T-helper 1 cell treated with Interleukin-12 subunit alpha and Interleukin-12 subunit beta and Interleukin-4 antibody, amounts not matched to agents 30 μg/mL and 1 μg/mL, for 36 hours (primary cell): ENCODE data around the gene TMEM132D.

Experiments
- H3K27ac Mint-ChIP-seq: one replicate; pipeline ENCODE4 v1.8.0; 2021; ENCODE audit warnings: mild to moderate bottlenecking, mixed read lengths
- H3K27me3 Mint-ChIP-seq: one replicate; pipeline ENCODE4 v1.8.0; 2021; ENCODE audit warnings: low read depth, mixed read lengths
- H3K36me3 Mint-ChIP-seq: one replicate; pipeline ENCODE4 v1.8.0; 2021; ENCODE audit warnings: low read depth, mixed read lengths
- H3K4me1 Mint-ChIP-seq: one replicate; pipeline ENCODE4 v1.8.0; 2021; ENCODE audit warnings: low read depth, mixed read lengths
- H3K4me3 Mint-ChIP-seq: one replicate; pipeline ENCODE4 v1.8.0; 2021; ENCODE audit warnings: mild to moderate bottlenecking, moderate library complexity, mixed read lengths
- H3K9me3 Mint-ChIP-seq: one replicate; pipeline ENCODE4 v1.8.0; 2021; ENCODE audit warnings: mixed read lengths

The TMEM132D gene

GRCh38 chr12:129696926-129697325 is 206.9 kb downstream of the TMEM132D start:
- Mint-ChIP-seq H3K36me3 (no peaks in the 10 kb centered on the region), H3K27me3 (no peaks in the 10 kb centered on the region), H3K4me1 (no peaks in the 10 kb centered on the region), H3K9me3 (peaks cover 25% of the 10 kb centered on the region), H3K27ac (no peak overlapping the region), H3K4me3 (no peak overlapping the region)

- H3K36me3 Mint-ChIP-seq: no peaks in the 10 kb centered on the region
- H3K4me1 Mint-ChIP-seq: no peaks in the 10 kb centered on the region
- H3K27ac Mint-ChIP-seq: no peak overlapping the region
- no peak overlapping the region for H3K4me3 Mint-ChIP-seq
- peaks cover 25% of the 10 kb centered on the region for H3K9me3 Mint-ChIP-seq
- H3K27me3 Mint-ChIP-seq: no peaks in the 10 kb centered on the region
Measured at GRCh38 chr12:129696405-129696804, 207.4 kb downstream of the TMEM132D start.

GRCh38 chr12:129693731-129694130 is 210.1 kb downstream of the TMEM132D start:
- H3K4me3 Mint-ChIP-seq: no peak overlapping the region
- H3K9me3 Mint-ChIP-seq: peaks cover 17% of the 10 kb centered on the region
- H3K27me3 Mint-ChIP-seq: no peaks in the 10 kb centered on the region

GRCh38 chr12:129687731-129688130 is 216.1 kb downstream of the TMEM132D start:
- Mint-ChIP-seq H3K4me1 (no peaks in the 10 kb centered on the region), H3K4me3 (no peak overlapping the region), H3K36me3 (no peaks in the 10 kb centered on the region), H3K9me3 (peaks cover 10% of the 10 kb centered on the region), H3K27ac (no peak overlapping the region), H3K27me3 (no peaks in the 10 kb centered on the region)

More at GRCh38 chr12:129693731-129694130, 210.1 kb downstream of the TMEM132D start:
- Mint-ChIP-seq H3K4me1 (no peaks in the 10 kb centered on the region), H3K36me3 (no peaks in the 10 kb centered on the region), H3K27ac (no peak overlapping the region)

DNA sequence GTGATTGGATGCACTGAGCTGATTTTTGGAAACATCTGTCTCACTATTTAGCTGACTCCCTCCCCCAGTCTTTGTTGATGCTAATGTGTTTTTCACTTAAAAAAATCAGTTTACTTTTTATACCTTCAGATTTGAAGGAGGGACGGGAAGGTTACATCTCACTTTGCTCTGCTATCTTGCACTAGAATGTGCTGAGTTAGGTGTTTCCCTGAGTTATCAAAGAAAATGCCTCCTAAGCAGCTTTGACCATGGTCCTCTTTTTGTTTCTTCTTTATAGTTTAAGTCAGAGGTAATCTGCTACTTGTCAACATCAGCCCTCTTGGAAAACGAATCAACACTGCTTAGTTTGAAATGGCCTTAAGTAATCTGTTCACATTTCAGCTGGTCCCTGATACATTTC is 222.0 kb downstream of the TMEM132D start:
- no peak overlapping the region for H3K27ac Mint-ChIP-seq
- no peak overlapping the region for H3K4me3 Mint-ChIP-seq
- peaks cover 31% of the 10 kb centered on the region for H3K9me3 Mint-ChIP-seq
- H3K36me3 Mint-ChIP-seq: no peaks in the 10 kb centered on the region
- H3K4me1 Mint-ChIP-seq: no peaks in the 10 kb centered on the region
- H3K27me3 Mint-ChIP-seq: no peaks in the 10 kb centered on the region

- Mint-ChIP-seq H3K27me3 (no peaks in the 10 kb centered on the region), H3K4me3 (no peak overlapping the region), H3K4me1 (no peaks in the 10 kb centered on the region), H3K9me3 (peaks cover 31% of the 10 kb centered on the region), H3K27ac (no peak overlapping the region), H3K36me3 (no peaks in the 10 kb centered on the region)
Measured at GRCh38 chr12:129681151-129681550, 222.7 kb downstream of the TMEM132D start.

DNA sequence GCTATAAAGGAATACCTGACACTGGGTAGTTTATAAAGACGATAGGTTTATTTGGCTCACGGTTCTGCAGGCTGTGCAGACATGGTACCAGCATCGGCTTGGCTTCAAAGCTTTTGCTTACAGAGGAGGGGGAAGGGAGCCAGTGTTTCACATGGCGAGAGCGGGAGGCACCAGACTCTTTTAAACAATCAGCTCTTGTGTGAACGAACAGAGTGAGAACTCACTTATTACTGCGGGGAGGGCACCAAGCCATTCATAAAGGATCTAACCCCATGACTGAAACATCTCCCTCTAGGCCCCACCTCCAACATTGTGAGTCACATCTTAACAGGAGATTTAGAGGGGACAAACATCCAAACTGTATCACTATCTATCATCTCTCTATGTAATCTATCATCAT is 227.4 kb downstream of the TMEM132D start:
- peaks cover 24% of the 10 kb centered on the region for H3K9me3 Mint-ChIP-seq
- H3K27me3 Mint-ChIP-seq: no peaks in the 10 kb centered on the region
- H3K36me3 Mint-ChIP-seq: no peaks in the 10 kb centered on the region
- H3K4me1 Mint-ChIP-seq: no peaks in the 10 kb centered on the region
- no peak overlapping the region for H3K27ac Mint-ChIP-seq
- H3K4me3 Mint-ChIP-seq: no peak overlapping the region

DNA sequence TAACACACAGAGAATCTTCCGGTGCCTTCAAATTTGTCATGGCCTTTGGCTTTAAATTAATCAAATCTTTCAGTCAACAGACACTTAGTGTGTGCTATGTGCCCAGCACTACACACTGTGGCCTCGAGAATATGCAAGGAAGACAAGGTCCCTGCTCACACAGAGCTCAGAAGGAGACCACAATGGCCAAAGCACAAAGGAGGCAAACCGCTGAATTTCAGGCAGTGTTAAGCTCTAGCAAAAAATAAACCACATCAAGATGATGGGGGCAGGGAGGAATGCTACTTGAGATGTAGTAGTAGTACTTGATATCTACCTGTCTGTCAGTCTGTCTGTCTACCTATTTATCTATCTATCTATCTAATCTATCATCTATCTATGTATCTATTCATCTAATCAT is 227.9 kb downstream of the TMEM132D start:
- H3K4me1 Mint-ChIP-seq: no peaks in the 10 kb centered on the region
- H3K27me3 Mint-ChIP-seq: no peaks in the 10 kb centered on the region
- H3K9me3 Mint-ChIP-seq: peaks cover 26% of the 10 kb centered on the region

DNA sequence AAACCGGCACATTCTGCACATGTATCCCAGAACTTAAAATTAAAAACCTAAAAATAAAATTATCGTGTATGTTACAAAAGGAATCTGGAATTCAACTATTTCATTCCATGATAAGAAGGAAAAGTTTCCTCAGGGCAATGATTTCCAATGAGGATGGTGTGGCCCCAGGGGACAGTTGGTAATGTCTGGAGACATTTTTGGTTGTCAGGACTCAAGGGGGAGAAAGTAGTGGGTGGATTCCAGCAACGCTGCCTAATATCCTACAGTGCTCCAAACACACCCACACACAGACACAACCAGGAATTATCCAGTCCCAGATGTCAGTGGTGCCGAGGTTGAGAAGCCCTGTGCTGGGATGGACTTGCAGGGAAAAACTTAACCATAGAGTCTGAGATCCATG is 228.3 kb downstream of the TMEM132D start:
- no peak overlapping the region for H3K27ac Mint-ChIP-seq
- no peaks in the 10 kb centered on the region for H3K36me3 Mint-ChIP-seq
- no peaks in the 10 kb centered on the region for H3K27me3 Mint-ChIP-seq
- H3K9me3 Mint-ChIP-seq: peaks cover 29% of the 10 kb centered on the region
- no peak overlapping the region for H3K4me3 Mint-ChIP-seq
- no peaks in the 10 kb centered on the region for H3K4me1 Mint-ChIP-seq

More for the DNA sequence above, 227.9 kb downstream of the TMEM132D start:
- Mint-ChIP-seq H3K36me3 (no peaks in the 10 kb centered on the region), H3K27ac (no peak overlapping the region), H3K4me3 (no peak overlapping the region)

DNA sequence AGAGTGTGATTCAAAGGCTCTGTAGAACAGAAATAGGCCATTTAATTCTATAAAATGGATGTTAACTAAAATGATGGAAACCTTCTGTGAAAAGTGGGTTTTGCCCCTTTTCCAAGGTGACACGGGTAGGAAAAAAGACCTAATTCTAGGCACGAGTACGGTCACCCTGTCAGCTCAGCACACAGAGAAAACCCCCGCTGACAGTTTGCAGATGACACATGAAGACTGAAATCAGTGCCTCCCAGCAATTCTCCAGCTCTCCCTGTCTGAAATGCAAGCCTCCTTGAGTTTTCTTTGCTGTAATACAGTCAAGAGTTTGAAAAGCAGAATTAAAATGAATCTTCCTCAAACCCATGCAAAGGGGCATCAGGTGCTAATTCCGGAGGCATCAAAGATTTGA is 230.0 kb downstream of the TMEM132D start:
- H3K4me1 Mint-ChIP-seq: no peaks in the 10 kb centered on the region
- H3K9me3 Mint-ChIP-seq: peaks cover 20% of the 10 kb centered on the region
- H3K4me3 Mint-ChIP-seq: no peak overlapping the region
- H3K27me3 Mint-ChIP-seq: no peaks in the 10 kb centered on the region
- H3K36me3 Mint-ChIP-seq: no peaks in the 10 kb centered on the region
- H3K27ac Mint-ChIP-seq: no peak overlapping the region

DNA sequence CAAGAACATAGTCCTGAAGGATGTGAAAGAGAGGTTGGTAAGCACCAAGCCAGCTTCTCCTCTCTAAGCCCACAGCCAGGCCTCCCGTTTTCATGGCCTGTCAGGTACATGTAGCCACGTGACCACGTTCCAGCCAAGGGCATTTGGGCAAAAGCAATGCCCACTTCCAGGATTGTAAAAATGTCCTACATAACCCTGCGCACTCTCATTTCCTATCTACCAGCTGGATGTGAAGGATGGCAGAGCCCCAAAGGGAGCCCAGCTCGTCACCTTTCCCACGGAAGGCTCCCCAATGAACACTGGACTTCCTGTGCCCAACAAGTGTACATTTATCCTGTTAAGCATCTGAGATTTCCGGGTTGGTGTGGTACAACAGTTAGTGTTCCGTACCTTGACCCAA is 231.7 kb downstream of the TMEM132D start:
- H3K27ac Mint-ChIP-seq: no peak overlapping the region
- no peaks in the 10 kb centered on the region for H3K36me3 Mint-ChIP-seq
- no peak overlapping the region for H3K4me3 Mint-ChIP-seq
- no peaks in the 10 kb centered on the region for H3K27me3 Mint-ChIP-seq
- no peaks in the 10 kb centered on the region for H3K4me1 Mint-ChIP-seq
- peaks cover 19% of the 10 kb centered on the region for H3K9me3 Mint-ChIP-seq

DNA sequence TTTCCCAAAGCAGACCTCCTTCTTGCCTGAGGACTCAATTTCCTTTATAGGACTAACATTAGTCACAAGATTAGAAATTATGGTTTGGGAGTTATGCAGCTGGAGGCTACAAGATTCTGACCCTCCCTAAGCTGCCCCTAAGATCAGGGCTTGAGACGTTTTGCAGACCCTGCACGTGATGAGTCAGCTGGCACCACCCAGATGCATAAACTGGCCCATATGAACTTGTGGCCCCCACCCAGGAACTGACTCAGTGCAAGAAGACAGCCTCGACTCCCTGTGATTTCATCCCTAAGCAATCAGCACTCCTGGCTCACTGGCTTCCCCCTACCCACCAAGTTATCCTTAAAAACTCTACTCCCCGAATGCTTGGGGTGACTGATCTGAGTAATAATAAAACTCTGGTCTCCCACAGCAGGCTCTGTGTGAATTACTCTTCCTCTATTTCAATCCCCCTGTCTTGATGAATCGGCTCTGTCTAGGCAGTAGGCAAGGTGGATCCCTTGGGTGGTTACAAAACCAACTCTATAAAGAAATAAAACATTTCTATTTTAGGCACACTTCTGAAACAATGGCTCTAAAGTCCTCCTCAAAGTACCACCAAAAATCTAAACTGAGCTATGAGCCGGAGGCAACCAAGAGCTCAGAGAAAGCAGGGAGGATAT is 233.4 kb downstream of the TMEM132D start:
- Mint-ChIP-seq H3K9me3 (peaks cover 19% of the 10 kb centered on the region), H3K4me3 (no peak overlapping the region), H3K27me3 (no peaks in the 10 kb centered on the region), H3K4me1 (no peaks in the 10 kb centered on the region), H3K36me3 (no peaks in the 10 kb centered on the region), H3K27ac (no peak overlapping the region)

GRCh38 chr12:129665414-129665813 is 238.4 kb downstream of the TMEM132D start:
- Mint-ChIP-seq H3K27ac (no peak overlapping the region), H3K36me3 (no peaks in the 10 kb centered on the region), H3K27me3 (no peaks in the 10 kb centered on the region), H3K4me3 (no peak overlapping the region), H3K4me1 (no peaks in the 10 kb centered on the region), H3K9me3 (peaks cover 23% of the 10 kb centered on the region)

GRCh38 chr12:129662234-129662633 is 241.6 kb downstream of the TMEM132D start:
- H3K27ac Mint-ChIP-seq: no peak overlapping the region
- H3K4me3 Mint-ChIP-seq: no peak overlapping the region
- no peaks in the 10 kb centered on the region for H3K36me3 Mint-ChIP-seq
- H3K9me3 Mint-ChIP-seq: peaks cover 17% of the 10 kb centered on the region
- no peaks in the 10 kb centered on the region for H3K27me3 Mint-ChIP-seq
- H3K4me1 Mint-ChIP-seq: no peaks in the 10 kb centered on the region

DNA sequence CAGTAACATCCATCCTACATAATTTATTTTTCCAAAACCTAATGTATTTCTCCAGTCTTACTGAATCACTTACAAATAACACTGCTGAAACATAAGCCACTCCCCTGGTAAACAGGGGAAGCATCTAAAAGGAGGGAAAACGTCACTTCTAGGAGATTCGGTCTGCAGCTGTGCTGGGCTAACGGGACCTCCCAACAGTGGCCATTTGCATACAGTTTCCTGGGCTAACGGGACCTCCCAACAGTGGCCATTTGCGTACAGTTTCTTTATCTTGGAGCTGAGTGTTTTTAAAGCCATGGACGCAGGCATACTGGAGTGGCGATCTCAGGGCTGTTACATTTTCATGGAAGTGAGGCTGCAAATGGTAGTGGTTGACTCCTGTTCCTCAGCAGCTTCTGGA is 242.9 kb downstream of the TMEM132D start:
- no peak overlapping the region for H3K27ac Mint-ChIP-seq

More for the DNA sequence above, 242.9 kb downstream of the TMEM132D start:
- H3K4me3 Mint-ChIP-seq: no peak overlapping the region
- H3K9me3 Mint-ChIP-seq: peaks cover 16% of the 10 kb centered on the region
- H3K4me1 Mint-ChIP-seq: no peaks in the 10 kb centered on the region
- H3K27me3 Mint-ChIP-seq: no peaks in the 10 kb centered on the region
- H3K36me3 Mint-ChIP-seq: no peaks in the 10 kb centered on the region
